ENCODE measurements around the gene EXD3. TPM values are rescaled to one million over a fixed set of nuclear protein-coding genes. Genes with fewer than 3 reads are reported as not detected.

Gene EXD3
- total and polyA plus RNA-seq, 2 of the 13 experiments (the other 11 are each of a cell fraction or from before 2014, with no cell fraction given) = 2.7 to 4.8 TPM

GRCh38 chr9:137369911-137370764 is 52.8 kb downstream of the EXD3 start:
- no peak for FAIRE-seq
- CTCF ChIA-PET (ENCODE audit: low intra/inter-chr PET ratio, low total read pairs) = no interaction called here

More at GRCh38 chr9:137369911-137370764, 52.8 kb downstream of the EXD3 start:
- WGBS (ENCODE audit: low lambda C conversion rate) = 24% methylated on average over 16 of the region's 20 CpGs
- no peak overlapping the region for H3K4me2 ChIP-seq (ENCODE audit: low read depth, low read length)
- H2AFZ ChIP-seq (ENCODE audit: low read length) = no peak overlapping the region
- H3K79me2 ChIP-seq (ENCODE audit: insufficient read depth, low read length) = no peaks in the 10 kb centered on the region
- no peak overlapping the region for H3K4me3 ChIP-seq (replicated peaks in 1 of 3; ENCODE audit: insufficient read depth in 1 of 3, low read depth in 2 of 3, low read length in 3 of 3)
- no peak for TF ChIP-seq ZNF766 (CRISPR knock-in tag; IDR thresholded peaks at IDR 0.05; ENCODE audit: borderline replicate concordance)
- TF ChIP-seq ZFP41 (CRISPR knock-in tag; IDR thresholded peaks at IDR 0.05; ENCODE audit: borderline replicate concordance) = no peak
- TF ChIP-seq HCFC1 (IDR thresholded peaks at IDR 0.05; ENCODE audit: low read depth, low read length) = no peak
- TF ChIP-seq ARNTL (CRISPR knock-in tag; IDR thresholded peaks at IDR 0.05) = no peak
- no peak for TF ChIP-seq RFX5 (IDR thresholded peaks at IDR 0.05; ENCODE audit: low read depth, low read length)
- no peak for TF ChIP-seq KDM6A (CRISPR knock-in tag; IDR thresholded peaks at IDR 0.05; ENCODE audit: low read depth)
- TF ChIP-seq CHD4 (IDR thresholded peaks at IDR 0.05; ENCODE audit: borderline replicate concordance, low read length) = no peak
- TF ChIP-seq ATF2 (CRISPR knock-in tag; IDR thresholded peaks at IDR 0.05) = no peak
- no peak for TF ChIP-seq TEAD2 (CRISPR knock-in tag; IDR thresholded peaks at IDR 0.05)
- no peak for TF ChIP-seq YY1 (IDR thresholded peaks at IDR 0.05; ENCODE audit: insufficient read depth, insufficient replicate concordance, low read depth, low read length)
- no peak for TF ChIP-seq ZNF850 (CRISPR knock-in tag; conservative IDR thresholded peaks at IDR 0.05)
- TF ChIP-seq ZKSCAN8 (CRISPR knock-in tag; IDR thresholded peaks at IDR 0.05; ENCODE audit: borderline replicate concordance) = no peak
- no peak for TF ChIP-seq MEF2D (CRISPR knock-in tag; IDR thresholded peaks at IDR 0.05)
- TF ChIP-seq GPN1 (CRISPR knock-in tag; IDR thresholded peaks at IDR 0.05; ENCODE audit: borderline replicate concordance) = no peak
- BruUV-seq (replicated peaks) = no TSS peak
- H3K9me3 ChIP-seq (ENCODE audit: low read length) = no peaks in the 10 kb centered on the region
- no peak overlapping the region for H3K27ac ChIP-seq (ENCODE audit: extremely low read length, insufficient read depth, low read length)
- ATAC-seq (0 out of 3 replicates have a peak, but pooled peaks have one; percentile 8), DNase-seq (ENCODE audit: low spot score) (no peak)
- in situ Hi-C loops (cut with HindIII; ENCODE audit: extremely low pct_ligation_motif_present, low pct_unique_long_range_greater_than_20kb) (no loop called here), intact Hi-C loops (cut with micrococcal nuclease; ENCODE audit: unreplicated experiment) (no loop called here)
- peak overlapping the region; percentile 22; the same call in 1 of the 2 replicates for H3K9ac ChIP-seq (ENCODE audit: insufficient read depth, low read depth, low read length)
- peaks cover 8% of the 10 kb centered on the region; the same call in 1 of the 2 replicates for H3K4me1 ChIP-seq (ENCODE audit: insufficient read depth, low read length)
- H3K36me3 ChIP-seq (replicated peaks in 1 of 2; ENCODE audit: control insufficient read depth in 1 of 2, insufficient read depth in 2 of 2, low read length in 2 of 2) = no peaks in the 10 kb centered on the region
- H3K27me3 ChIP-seq (ENCODE audit: control insufficient read depth in 1 of 2, insufficient read depth in 2 of 2, low read length in 2 of 2) = peaks cover 3 to 7% of the 10 kb centered on the region in 2 experiments; a peak in 2 of 5 replicates
- H4K20me1 ChIP-seq (ENCODE audit: insufficient read depth, low read length) = no peaks in the 10 kb centered on the region
- POLR2A ChIA-PET = interaction anchor here (0.7 kb wide), 1 partner anchor 83 kb away, joined by 3 read pairs; no protein-coding TSS in a partner anchor
